Ishikawa (cell line): ENCODE data around the gene PIANP.

Source experiments
- CEBPB ChIP-seq: IDR thresholded peaks from 2 replicates; pipeline ENCODE4 v1.6.1; 2012
- CREB1 ChIP-seq: IDR thresholded peaks from 2 replicates; pipeline ENCODE4 v1.6.1; 2012; ENCODE audit warnings: low read depth
- EP300 ChIP-seq: IDR thresholded peaks from 2 replicates; pipeline ENCODE4 v1.6.1; 2012; ENCODE audit warnings: borderline replicate concordance
- FOXM1 ChIP-seq: IDR thresholded peaks from 2 replicates; pipeline ENCODE4 v1.6.1; 2012; ENCODE audit warnings: low read depth, borderline replicate concordance
- MAX ChIP-seq: IDR thresholded peaks from 2 replicates; pipeline ENCODE4 v1.6.1; 2012
- NFIC ChIP-seq: IDR thresholded peaks from 2 replicates; pipeline ENCODE4 v1.6.1; 2012
- RAD21 ChIP-seq: IDR thresholded peaks from 2 replicates; pipeline ENCODE4 v1.6.1; 2012; ENCODE audit warnings: low read depth
- REST ChIP-seq: IDR thresholded peaks from 2 replicates; pipeline ENCODE4 v1.6.1; 2012; ENCODE audit warnings: low read depth, mild to moderate bottlenecking
- TAF1 ChIP-seq: IDR thresholded peaks from 2 replicates; pipeline ENCODE4 v1.6.1; 2012; ENCODE audit warnings: low read depth, mild to moderate bottlenecking
- TEAD4 ChIP-seq: IDR thresholded peaks from 2 replicates; pipeline ENCODE4 v1.6.1; 2012
- USF1 ChIP-seq: IDR thresholded peaks from 2 replicates; pipeline ENCODE4 v1.6.1; 2012
- YY1 ChIP-seq: IDR thresholded peaks from 2 replicates; pipeline ENCODE4 v1.6.1; 2012; ENCODE audit warnings: low read depth
- ZBTB7A ChIP-seq: IDR thresholded peaks from 2 replicates; pipeline ENCODE4 v1.6.1; 2012; ENCODE audit warnings: low read depth

The PIANP gene

GRCh38 chr12:6684609-6685008, 16.0 kb downstream of the PIANP start:
- TF ChIP-seq FOXM1 (no peak), RAD21 (peak; percentile 56), CEBPB (peak; percentile 41; the same call in 1 of the 2 replicates)

GRCh38 chr12:6676962-6677361, 23.7 kb downstream of the PIANP start:
- TF ChIP-seq USF1 = no peak
- TF ChIP-seq REST = no peak
- TF ChIP-seq EP300 = no peak
- TF ChIP-seq CREB1 = no peak

GRCh38 chr12:6672143-6672542, 28.5 kb downstream of the PIANP start:
- TF ChIP-seq USF1 (no peak), YY1 (no peak), CEBPB (no peak), TEAD4 (no peak), TAF1 (no peak), ZBTB7A (no peak), CREB1 (no peak), REST (no peak), MAX (no peak)

- peak; percentile 30 for TF ChIP-seq RAD21
- TF ChIP-seq USF1 = no peak
Measured at GRCh38 chr12:6667559-6668210, 32.9 kb downstream of the PIANP start.

- TF ChIP-seq CEBPB (no peak), YY1 (no peak), RAD21 (no peak), CREB1 (no peak), USF1 (no peak), REST (no peak)
Measured at GRCh38 chr12:6666211-6666610, 34.4 kb downstream of the PIANP start.

- TF ChIP-seq CEBPB (peak; percentile 31; the same call in 1 of the 2 replicates), NFIC (no peak)
Measured at GRCh38 chr12:6664902-6665301, 35.7 kb downstream of the PIANP start.
